Raji (cell line): ENCODE data around the gene TEX51.

Source experiments
- POLR2A ChIP-seq: IDR thresholded peaks from 2 replicates; pipeline ENCODE4 v1.6.1; 2011; ENCODE audit warnings: low read depth, low read length, control low read depth; ENCODE audit not compliant: insufficient read depth

The TEX51 gene

GRCh38 chr2:126864861-126865260 lies 33.8 kb upstream of the TEX51 start:
- TF ChIP-seq POLR2A: no peak

DNA sequence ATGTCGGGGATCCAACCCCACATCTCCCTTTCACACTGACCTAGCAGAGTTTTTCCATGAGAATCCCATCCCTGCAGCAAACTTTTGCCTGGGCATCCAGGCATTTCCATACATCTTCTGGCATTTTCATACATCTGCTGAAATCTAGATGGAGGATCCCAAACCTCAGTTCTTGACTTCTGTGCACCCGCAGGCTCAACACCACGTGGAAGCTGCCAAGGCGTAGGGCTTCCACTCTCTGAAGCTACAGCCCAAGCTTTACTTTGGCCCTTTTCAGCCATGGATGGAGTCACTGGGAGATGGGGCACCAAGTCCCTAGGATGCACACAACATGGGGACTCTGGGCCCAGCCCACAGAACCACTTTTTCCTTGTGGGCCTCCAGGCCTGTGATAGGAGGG lies 32.2 kb upstream of the TEX51 start:
- TF ChIP-seq POLR2A: no peak

GRCh38 chr2:126874961-126875360 lies 23.7 kb upstream of the TEX51 start:
- TF ChIP-seq POLR2A: no peak

DNA sequence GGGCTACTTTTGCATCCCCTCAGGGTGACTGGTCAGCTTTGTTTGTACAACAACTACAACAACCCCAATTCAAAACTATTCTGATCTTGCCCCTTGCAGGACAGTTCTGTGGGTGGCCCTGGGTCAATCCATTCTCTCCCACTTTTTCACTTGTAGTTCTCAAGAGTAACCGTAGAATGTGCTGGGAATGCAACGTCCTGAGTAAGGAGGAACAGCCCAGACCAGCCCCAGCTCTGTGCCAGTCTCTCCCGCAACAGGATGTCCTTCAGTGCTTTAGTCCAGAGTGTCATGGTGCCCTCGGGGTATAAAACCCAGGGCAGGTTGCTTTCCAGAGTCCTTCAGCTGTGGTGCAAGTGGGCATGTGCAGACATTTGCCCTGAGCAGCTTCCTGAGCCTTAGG lies 22.1 kb upstream of the TEX51 start:
- TF ChIP-seq POLR2A: no peak

DNA sequence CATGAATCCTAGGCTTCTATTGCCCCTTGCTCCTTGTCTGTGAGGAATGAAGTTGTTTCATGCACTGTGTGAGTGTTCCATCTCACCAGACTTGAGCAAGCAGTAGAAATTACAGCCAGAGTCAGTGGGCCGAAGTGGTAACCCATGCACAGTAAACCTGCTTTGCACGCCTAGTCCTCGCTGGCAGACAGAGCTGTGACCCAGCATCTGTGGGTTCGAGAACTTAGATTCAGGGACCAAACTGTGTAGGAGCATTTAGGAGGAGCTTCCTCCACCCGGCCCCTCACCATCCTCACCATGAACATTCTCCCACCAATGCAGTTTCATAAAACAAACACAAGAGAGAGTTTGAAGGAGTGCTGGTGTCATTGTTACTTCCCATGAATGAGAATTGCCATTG lies 21.6 kb upstream of the TEX51 start:
- TF ChIP-seq POLR2A: no peak

- no peak for TF ChIP-seq POLR2A
Measured at GRCh38 chr2:126877861-126878565, 20.7 kb upstream of the TEX51 start.

DNA sequence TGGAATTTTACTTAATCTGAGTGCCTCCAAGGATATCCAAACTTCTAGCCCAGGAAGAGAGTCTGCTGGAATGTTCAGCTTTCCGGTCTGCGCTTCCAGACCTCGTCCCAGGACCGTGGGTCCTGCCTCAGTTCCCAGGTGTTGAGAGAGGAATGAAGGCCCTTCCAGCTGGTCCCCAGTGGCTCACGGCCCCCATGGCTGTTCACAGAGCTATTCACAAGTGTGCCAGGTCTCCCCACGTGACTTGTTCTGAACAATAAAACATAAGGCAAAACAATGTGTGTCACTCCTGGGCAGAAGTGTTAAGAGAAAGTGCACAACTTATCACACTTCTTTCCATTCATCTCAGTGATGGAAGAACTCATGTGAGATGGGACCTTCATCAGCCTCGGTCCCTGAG lies 20.1 kb upstream of the TEX51 start:
- no peak for TF ChIP-seq POLR2A

DNA sequence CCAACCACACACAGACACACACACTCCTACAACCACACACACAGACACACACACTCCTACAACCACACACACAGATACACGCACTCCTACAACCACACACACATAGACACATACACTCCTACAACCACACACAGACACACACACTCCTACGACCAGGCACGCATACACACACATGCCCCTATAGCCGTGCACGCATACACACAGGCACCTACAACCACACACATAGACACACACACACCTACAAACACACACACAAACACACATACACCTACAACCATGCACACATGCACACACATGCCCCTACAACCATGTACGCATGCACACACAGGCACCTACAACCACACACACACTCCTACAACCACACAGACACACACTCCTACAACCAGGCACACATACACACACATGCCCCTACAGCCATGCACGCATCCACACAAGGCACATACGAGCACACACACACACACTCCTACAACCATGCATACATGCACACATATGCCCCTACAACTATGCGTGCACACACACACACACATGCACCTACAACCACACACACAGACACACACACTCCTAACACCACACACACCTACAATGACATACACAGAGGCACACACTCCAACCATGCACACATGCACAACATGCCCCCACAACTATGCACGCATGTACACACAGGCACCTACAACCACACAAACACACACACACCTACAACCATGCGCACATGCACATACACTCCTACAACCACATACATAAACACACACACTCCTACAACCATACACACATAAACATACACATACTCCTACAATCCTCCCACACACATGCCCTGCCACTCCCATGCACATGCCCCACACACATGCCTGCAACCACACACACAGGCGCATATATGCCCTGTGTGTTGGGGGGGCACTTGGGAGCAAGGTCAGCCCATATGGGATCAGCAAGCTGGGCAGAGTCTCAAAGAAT lies 19.1 kb upstream of the TEX51 start:
- TF ChIP-seq POLR2A: no peak

DNA sequence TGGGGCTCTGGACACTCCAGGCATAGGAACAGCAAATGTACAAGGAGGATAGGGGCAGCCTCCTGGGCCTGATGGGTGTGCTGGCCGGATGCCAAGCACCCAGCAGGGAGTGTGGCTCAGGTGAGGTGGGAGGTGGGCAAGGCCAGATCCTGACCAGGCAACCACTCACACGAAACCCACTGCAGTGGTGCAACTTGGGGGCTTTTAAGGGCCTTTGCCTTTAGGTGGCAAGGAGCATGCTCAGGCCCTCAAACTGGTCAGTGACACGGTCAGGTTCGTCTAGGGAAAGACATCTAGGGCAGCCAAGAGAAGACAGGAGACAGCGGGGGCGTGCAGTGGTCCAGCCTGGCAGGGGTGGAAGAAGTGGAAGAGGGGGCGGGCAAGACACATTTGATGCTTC lies 18.4 kb upstream of the TEX51 start:
- TF ChIP-seq POLR2A: no peak

- TF ChIP-seq POLR2A: no peak
Measured at GRCh38 chr2:126880817-126881216, 17.9 kb upstream of the TEX51 start.

DNA sequence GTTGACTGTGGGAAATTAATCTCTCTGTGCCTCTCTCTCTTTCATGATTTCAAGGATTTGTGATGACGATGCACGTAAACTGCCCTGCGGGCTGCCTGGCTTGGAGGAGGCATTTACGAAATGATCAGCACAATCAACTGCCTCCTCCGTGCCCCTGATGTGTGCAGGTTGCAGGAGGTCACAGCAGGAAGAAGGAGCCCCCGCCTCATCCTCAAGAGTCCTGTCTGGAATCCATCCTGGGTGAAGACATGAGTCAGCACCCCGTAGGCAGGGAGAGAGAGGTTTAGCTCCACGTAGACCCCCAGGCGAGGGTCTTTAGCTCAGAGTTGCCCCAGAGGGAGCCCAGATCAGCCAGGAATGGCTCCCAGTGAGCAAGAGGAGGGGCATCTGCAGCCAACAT lies 17.1 kb upstream of the TEX51 start:
- no peak for TF ChIP-seq POLR2A

GRCh38 chr2:126882181-126882580 lies 16.5 kb upstream of the TEX51 start:
- no peak for TF ChIP-seq POLR2A

GRCh38 chr2:126882736-126883665 lies 15.7 kb upstream of the TEX51 start:
- no peak for TF ChIP-seq POLR2A

DNA sequence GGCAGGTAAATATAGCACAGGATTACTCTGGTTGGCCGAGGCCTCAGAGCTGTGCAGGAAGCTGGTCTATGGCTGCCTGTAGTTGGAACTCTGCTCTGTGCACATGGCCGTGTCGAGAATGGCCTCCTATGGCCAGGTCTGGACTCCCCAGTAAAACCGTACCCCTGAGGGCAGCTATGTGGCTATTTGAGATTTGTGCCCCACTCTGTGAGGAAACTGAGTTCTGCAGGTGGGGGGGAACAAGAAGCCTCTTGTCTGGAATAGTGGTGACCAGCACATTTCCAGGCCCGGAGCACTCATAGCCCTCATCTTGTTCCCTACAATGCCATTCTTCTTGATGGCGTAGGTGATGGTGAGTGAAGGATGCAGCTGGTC lies 15.0 kb upstream of the TEX51 start:
- TF ChIP-seq POLR2A: no peak
